SK-N-SH treated with all-trans-retinoic acid at 6 μM for 48 hours (cell line): ENCODE results near the gene TAMM41.

Experiments
- ARNTL ChIP-seq: fragments of 450-650 bp; formaldehyde crosslinking; IDR thresholded peaks from 2 replicates; pipeline ENCODE4 v1.5.0; 2020; ENCODE audit warnings: low read depth, mild to moderate bottlenecking, moderate library complexity, borderline replicate concordance
- GLIS3 ChIP-seq: fragments of 250-450 bp; sonication (Bioruptor Pico); IDR thresholded peaks from 2 replicates; pipeline ENCODE4 v1.5.0; 2020; ENCODE audit warnings: mild to moderate bottlenecking, moderate library complexity
- PATZ1 ChIP-seq: fragments of 250-450 bp; sonication (Bioruptor Pico); IDR thresholded peaks from 2 replicates; pipeline ENCODE4 v1.8.0; 2020; ENCODE audit warnings: mild to moderate bottlenecking, moderate library complexity, borderline replicate concordance
- RARB ChIP-seq: fragments of 250-450 bp; sonication (Bioruptor Pico); IDR thresholded peaks from 2 replicates; pipeline ENCODE4 v1.8.0; 2021; ENCODE audit warnings: mild to moderate bottlenecking, moderate library complexity
- SNAI2 ChIP-seq: fragments of 250-450 bp; sonication (Bioruptor Pico); IDR thresholded peaks from 2 replicates; pipeline ENCODE4 v1.5.0; 2020; ENCODE audit warnings: mild to moderate bottlenecking, moderate library complexity
- TCF4 ChIP-seq: fragments of 250-450 bp; sonication (Bioruptor Pico); IDR thresholded peaks from 2 replicates; pipeline ENCODE4 v1.8.0; 2021; ENCODE audit warnings: mild to moderate bottlenecking, moderate library complexity, borderline replicate concordance
- TSHZ2 ChIP-seq: fragments of 250-450 bp; sonication (Bioruptor Pico); IDR thresholded peaks from 2 replicates; pipeline ENCODE4 v1.5.0; 2020; ENCODE audit warnings: mild to moderate bottlenecking, moderate library complexity
- ZC3H10 ChIP-seq: fragments of 250-450 bp; sonication (Bioruptor Pico); IDR thresholded peaks from 2 replicates; pipeline ENCODE4 v1.5.1; 2021; ENCODE audit warnings: mild to moderate bottlenecking, moderate library complexity
- ZFP3 ChIP-seq: fragments of 250-450 bp; sonication (Bioruptor Pico); IDR thresholded peaks from 2 replicates; pipeline ENCODE4 v1.5.0; 2020; ENCODE audit warnings: mild to moderate bottlenecking, moderate library complexity
- ZFP30 ChIP-seq: fragments of 450-650 bp; formaldehyde crosslinking; IDR thresholded peaks from 2 replicates; pipeline ENCODE4 v1.5.0; 2022; ENCODE audit warnings: mild to moderate bottlenecking, moderate library complexity
- ZNF565 ChIP-seq: fragments of 450-650 bp; formaldehyde crosslinking; conservative IDR thresholded peaks from 2 replicates; pipeline ENCODE4 v1.5.0; 2020; ENCODE audit warnings: low read depth, mild to moderate bottlenecking, moderate library complexity
- ZNF8 ChIP-seq: fragments of 450-650 bp; formaldehyde crosslinking; IDR thresholded peaks from 2 replicates; pipeline ENCODE4 v1.5.0; 2020; ENCODE audit warnings: mild to moderate bottlenecking, moderate library complexity

- TF ChIP-seq GLIS3 (CRISPR knock-in tag) (no peak), TCF4 (CRISPR knock-in tag) (no peak), ZFP30 (CRISPR knock-in tag) (no peak), ARNTL (CRISPR knock-in tag) (no peak), RARB (CRISPR knock-in tag) (no peak), ZC3H10 (no peak), ZNF565 (CRISPR knock-in tag) (no peak), PATZ1 (CRISPR knock-in tag) (no peak), ZNF8 (no peak), TSHZ2 (CRISPR knock-in tag) (no peak), SNAI2 (CRISPR knock-in tag) (no peak), ZFP3 (CRISPR knock-in tag) (no peak)
Measured at GRCh38 chr3:11784971-11785377, 61.7 kb downstream of the TAMM41 start.
